Cardiac muscle cell (in vitro differentiated cells and primary cell): ENCODE data around the gene SCN5A. TPM values are rescaled to one million over a fixed set of nuclear protein-coding genes. Genes with fewer than 3 reads are reported as not detected.

Source experiments
- DNase-seq, 2 donors: peaks; one replicate each; pipeline versions ENCODE4 v3.0.0 to v3.0.0-alpha.2; 2010 to 2017; ENCODE audit warnings: low read depth in 1 of 2, low spot score in 1 of 2
- H3K27ac ChIP-seq: fragments of 200-600 bp; sonication (generic); 2 replicates; pipeline ENCODE4 v1.5.1; 2016
- H3K27me3 ChIP-seq: fragments of 200-600 bp; sonication (generic); 2 replicates; pipeline ENCODE4 v1.6.0; 2016; ENCODE audit warnings: control low read depth
- H3K36me3 ChIP-seq: fragments of 200-600 bp; sonication (generic); 2 replicates; pipeline ENCODE4 v1.5.1; 2016; ENCODE audit warnings: control low read depth
- H3K4me1 ChIP-seq: fragments of 200-600 bp; sonication (generic); 2 replicates; pipeline ENCODE4 v1.8.1; 2017; ENCODE audit warnings: low read depth, mild to moderate bottlenecking, mixed run types
- H3K4me3 ChIP-seq: fragments of 200-600 bp; sonication (generic); 2 replicates; pipeline ENCODE4 v1.5.1; 2016; ENCODE audit warnings: mild to moderate bottlenecking
- H3K9me3 ChIP-seq: fragments of 200-600 bp; sonication (generic); 2 replicates; pipeline ENCODE4 v1.5.1; 2017; ENCODE audit warnings: low read depth, mild to moderate bottlenecking, control low read depth
- CTCF ChIP-seq: IDR thresholded peaks from 2 replicates; pipeline ENCODE4 v1.5.1; 2012; ENCODE audit warnings: low read depth, mild to moderate bottlenecking, low read length
- polyA plus RNA-seq: library from polyadenylated mRNA; unstranded; fragments of >200 nt; fragmentation: Nextera tagmentation; extraction: Ambion mirVana; gene quantifications from 2 replicates; pipeline ENCODE4 v1.2.1, GENCODE V29; 2016
- total RNA-seq: library from RNA; depleted of rRNA; stranded (reverse); fragments of >200 nt; gene quantifications from 2 replicates; pipeline ENCODE4 v1.2.3, GENCODE V29; 2016

SCN5A gene
- total and polyA plus RNA-seq, 2 experiments from 2014 or later, result 3.1 to 9.3 TPM

- Histone ChIP-seq H3K27me3 (peaks cover 21% of the 10 kb centered on the region), H3K36me3 (no peaks in the 10 kb centered on the region), H3K9me3 (no peaks in the 10 kb centered on the region), H3K4me1 (no peaks in the 10 kb centered on the region), H3K4me3 (no peak overlapping the region), H3K27ac (no peak overlapping the region)
- no peak for DNase-seq
- no peak for TF ChIP-seq CTCF
Measured at GRCh38 chr3:38617137-38617536, 32.4 kb downstream of the SCN5A start.

- no peak for DNase-seq
Measured at GRCh38 chr3:38616658-38617057, 32.8 kb downstream of the SCN5A start.

GRCh38 chr3:38616111-38616510, 33.4 kb downstream of the SCN5A start:
- no peaks in the 10 kb centered on the region for H3K36me3 ChIP-seq
- peaks cover 12% of the 10 kb centered on the region for H3K27me3 ChIP-seq
- no peak for DNase-seq
- H3K4me3 ChIP-seq, result no peak overlapping the region
- no peak overlapping the region for H3K27ac ChIP-seq
- no peaks in the 10 kb centered on the region for H3K9me3 ChIP-seq
- no peak for TF ChIP-seq CTCF
- H3K4me1 ChIP-seq, result no peaks in the 10 kb centered on the region

More at GRCh38 chr3:38616658-38617057, 32.8 kb downstream of the SCN5A start:
- H3K9me3 ChIP-seq, result no peaks in the 10 kb centered on the region
- H3K4me3 ChIP-seq, result no peak overlapping the region
- no peak for TF ChIP-seq CTCF
- peaks cover 16% of the 10 kb centered on the region for H3K27me3 ChIP-seq
- no peak overlapping the region for H3K27ac ChIP-seq
- H3K36me3 ChIP-seq, result no peaks in the 10 kb centered on the region
- H3K4me1 ChIP-seq, result no peaks in the 10 kb centered on the region

GRCh38 chr3:38614651-38615352, 34.7 kb downstream of the SCN5A start:
- Histone ChIP-seq H3K36me3 (no peaks in the 10 kb centered on the region), H3K27me3 (peaks cover 7% of the 10 kb centered on the region), H3K4me3 (no peak overlapping the region), H3K4me1 (no peaks in the 10 kb centered on the region), H3K9me3 (no peaks in the 10 kb centered on the region), H3K27ac (no peak overlapping the region)
- no peak for DNase-seq
- TF ChIP-seq CTCF, result no peak

- H3K9me3 ChIP-seq, result no peaks in the 10 kb centered on the region
- DNase-seq, result no peak
- no peak overlapping the region for H3K27ac ChIP-seq
- H3K4me3 ChIP-seq, result no peak overlapping the region
- peaks cover 7% of the 10 kb centered on the region for H3K27me3 ChIP-seq
- no peaks in the 10 kb centered on the region for H3K4me1 ChIP-seq
- TF ChIP-seq CTCF, result no peak
- no peaks in the 10 kb centered on the region for H3K36me3 ChIP-seq
Measured at GRCh38 chr3:38614091-38614490, 35.4 kb downstream of the SCN5A start.
